ENCODE measurements around the gene PFDN6.

DNA sequence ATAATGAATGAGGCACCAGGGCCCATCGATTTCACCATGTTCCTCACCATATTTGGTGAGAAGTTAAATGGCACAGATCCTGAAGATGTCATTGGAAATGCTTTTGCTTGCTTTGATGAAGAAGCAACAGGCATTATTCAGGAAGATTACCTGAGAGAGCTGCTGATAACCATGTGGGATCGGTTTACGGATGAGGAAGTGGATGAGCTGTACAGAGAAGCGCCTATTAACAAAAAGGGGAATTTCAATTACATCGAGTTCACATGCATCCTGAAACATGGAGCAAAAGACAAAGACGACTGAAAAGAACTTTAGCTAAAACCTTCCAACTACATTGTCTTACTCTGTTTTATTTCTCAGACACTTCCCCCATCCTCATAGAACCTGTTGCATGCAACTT, 49.8 kb downstream of the PFDN6 start:
- no peak for TF ChIP-seq EZH2 (IDR thresholded peaks at IDR 0.05; ENCODE audit: low read length, unreplicated experiment)
- TF ChIP-seq, protein P1, sequence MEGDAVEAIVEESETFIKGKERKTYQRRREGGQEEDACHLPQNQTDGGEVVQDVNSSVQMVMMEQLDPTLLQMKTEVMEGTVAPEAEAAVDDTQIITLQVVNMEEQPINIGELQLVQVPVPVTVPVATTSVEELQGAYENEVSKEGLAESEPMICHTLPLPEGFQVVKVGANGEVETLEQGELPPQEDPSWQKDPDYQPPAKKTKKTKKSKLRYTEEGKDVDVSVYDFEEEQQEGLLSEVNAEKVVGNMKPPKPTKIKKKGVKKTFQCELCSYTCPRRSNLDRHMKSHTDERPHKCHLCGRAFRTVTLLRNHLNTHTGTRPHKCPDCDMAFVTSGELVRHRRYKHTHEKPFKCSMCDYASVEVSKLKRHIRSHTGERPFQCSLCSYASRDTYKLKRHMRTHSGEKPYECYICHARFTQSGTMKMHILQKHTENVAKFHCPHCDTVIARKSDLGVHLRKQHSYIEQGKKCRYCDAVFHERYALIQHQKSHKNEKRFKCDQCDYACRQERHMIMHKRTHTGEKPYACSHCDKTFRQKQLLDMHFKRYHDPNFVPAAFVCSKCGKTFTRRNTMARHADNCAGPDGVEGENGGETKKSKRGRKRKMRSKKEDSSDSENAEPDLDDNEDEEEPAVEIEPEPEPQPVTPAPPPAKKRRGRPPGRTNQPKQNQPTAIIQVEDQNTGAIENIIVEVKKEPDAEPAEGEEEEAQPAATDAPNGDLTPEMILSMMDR (conservative IDR thresholded peaks at IDR 0.05; ENCODE audit: low read depth, low read length): no peak
